ENCODE results near the gene DIS3L2. TPM values are rescaled to one million over a fixed set of nuclear protein-coding genes. Genes with fewer than 3 reads are reported as not detected.

The DIS3L2 gene
- total RNA-seq, 4 donors from 2014 or later = 16.1 to 26.7 (median 22.0) TPM

DNA sequence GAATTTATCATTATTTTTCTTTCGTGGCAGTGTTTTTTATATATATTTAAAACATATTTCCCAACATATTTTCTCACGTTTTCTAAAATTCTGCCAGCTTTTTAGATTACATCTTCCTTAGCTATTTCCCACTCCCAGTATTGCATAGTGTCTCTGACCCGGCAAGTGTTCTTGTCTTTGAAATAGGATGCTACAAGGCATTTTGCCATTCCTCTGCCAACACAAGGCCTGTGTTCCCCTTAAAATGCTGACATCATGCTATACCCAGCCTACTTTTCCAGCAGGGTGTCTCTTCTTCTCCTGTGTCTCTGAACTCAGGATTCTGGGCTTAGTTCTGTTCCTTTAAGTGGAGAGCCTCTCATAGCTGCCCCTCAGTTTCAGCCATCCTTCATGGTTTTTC, 115.2 kb downstream of the DIS3L2 start:
- H3K36me3 ChIP-seq = no peaks in the 10 kb centered on the region
- TF ChIP-seq POLR2AphosphoS5 (IDR thresholded peaks at IDR 0.05) (no peak), POLR2A (IDR thresholded peaks at IDR 0.05; ENCODE audit: low read depth) (no peak), EP300 (IDR thresholded peaks at IDR 0.05) (no peak)
- TF ChIP-seq, protein P1, sequence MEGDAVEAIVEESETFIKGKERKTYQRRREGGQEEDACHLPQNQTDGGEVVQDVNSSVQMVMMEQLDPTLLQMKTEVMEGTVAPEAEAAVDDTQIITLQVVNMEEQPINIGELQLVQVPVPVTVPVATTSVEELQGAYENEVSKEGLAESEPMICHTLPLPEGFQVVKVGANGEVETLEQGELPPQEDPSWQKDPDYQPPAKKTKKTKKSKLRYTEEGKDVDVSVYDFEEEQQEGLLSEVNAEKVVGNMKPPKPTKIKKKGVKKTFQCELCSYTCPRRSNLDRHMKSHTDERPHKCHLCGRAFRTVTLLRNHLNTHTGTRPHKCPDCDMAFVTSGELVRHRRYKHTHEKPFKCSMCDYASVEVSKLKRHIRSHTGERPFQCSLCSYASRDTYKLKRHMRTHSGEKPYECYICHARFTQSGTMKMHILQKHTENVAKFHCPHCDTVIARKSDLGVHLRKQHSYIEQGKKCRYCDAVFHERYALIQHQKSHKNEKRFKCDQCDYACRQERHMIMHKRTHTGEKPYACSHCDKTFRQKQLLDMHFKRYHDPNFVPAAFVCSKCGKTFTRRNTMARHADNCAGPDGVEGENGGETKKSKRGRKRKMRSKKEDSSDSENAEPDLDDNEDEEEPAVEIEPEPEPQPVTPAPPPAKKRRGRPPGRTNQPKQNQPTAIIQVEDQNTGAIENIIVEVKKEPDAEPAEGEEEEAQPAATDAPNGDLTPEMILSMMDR (IDR thresholded peaks at IDR 0.05) = no peak

DNA sequence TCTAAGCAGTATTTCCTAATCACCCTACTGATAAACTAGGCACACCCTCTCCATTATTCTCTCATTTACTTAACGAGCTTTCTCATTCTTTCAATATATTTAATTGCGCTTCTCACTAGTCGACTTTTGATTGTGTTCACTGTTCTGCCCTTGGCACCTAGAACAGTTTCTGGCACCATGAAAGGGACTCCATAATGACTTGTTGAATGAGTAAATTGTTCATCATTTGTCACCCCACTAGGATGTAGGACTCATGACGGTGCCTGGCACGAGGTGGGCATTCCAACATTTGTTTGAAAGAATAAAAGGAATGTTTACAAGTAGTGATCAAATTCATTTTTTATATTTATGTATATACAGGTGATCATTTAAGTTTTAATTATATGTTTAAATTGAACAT, 123.7 kb downstream of the DIS3L2 start:
- no peak for TF ChIP-seq EP300 (IDR thresholded peaks at IDR 0.05)
- TF ChIP-seq, protein P1 (IDR thresholded peaks at IDR 0.05) = no peak
- no peak for TF ChIP-seq POLR2AphosphoS5 (IDR thresholded peaks at IDR 0.05)
- TF ChIP-seq POLR2A (IDR thresholded peaks at IDR 0.05; ENCODE audit: low read depth) = no peak
- peaks cover 0 to 7% (median 2%) of the 10 kb centered on the region in 4 donors for H3K4me1 ChIP-seq
- WGBS = 62% methylated on average over 5 of the region's 5 CpGs
- no peaks in the 10 kb centered on the region for H3K9me3 ChIP-seq
- intact Hi-C loops (cut with DNase I) = no loop called here
- DNase-seq (ENCODE audit: extremely low spot score) = no peak
- H3K27me3 ChIP-seq = no peaks in the 10 kb centered on the region
- H3K4me3 ChIP-seq = no peak overlapping the region
- peaks cover 0 to 16% (median 5%) of the 10 kb centered on the region in 4 donors for H3K36me3 ChIP-seq
- no peak overlapping the region for H3K27ac ChIP-seq (replicated peaks in 1 of 4)

More for the DNA sequence above, 115.2 kb downstream of the DIS3L2 start:
- Histone ChIP-seq H3K27me3 (no peaks in the 10 kb centered on the region), H3K9me3 (no peaks in the 10 kb centered on the region), H3K4me1 (peaks cover 0 to 20% (median 8%) of the 10 kb centered on the region in 4 donors), H3K27ac (replicated peaks in 1 of 4) (no peak overlapping the region), H3K4me3 (no peak overlapping the region)
- DNase-seq (ENCODE audit: extremely low spot score) = no peak
- WGBS = 88% methylated on average over 3 of the region's 3 CpGs
- intact Hi-C loops (cut with DNase I) = no loop called here

DNA sequence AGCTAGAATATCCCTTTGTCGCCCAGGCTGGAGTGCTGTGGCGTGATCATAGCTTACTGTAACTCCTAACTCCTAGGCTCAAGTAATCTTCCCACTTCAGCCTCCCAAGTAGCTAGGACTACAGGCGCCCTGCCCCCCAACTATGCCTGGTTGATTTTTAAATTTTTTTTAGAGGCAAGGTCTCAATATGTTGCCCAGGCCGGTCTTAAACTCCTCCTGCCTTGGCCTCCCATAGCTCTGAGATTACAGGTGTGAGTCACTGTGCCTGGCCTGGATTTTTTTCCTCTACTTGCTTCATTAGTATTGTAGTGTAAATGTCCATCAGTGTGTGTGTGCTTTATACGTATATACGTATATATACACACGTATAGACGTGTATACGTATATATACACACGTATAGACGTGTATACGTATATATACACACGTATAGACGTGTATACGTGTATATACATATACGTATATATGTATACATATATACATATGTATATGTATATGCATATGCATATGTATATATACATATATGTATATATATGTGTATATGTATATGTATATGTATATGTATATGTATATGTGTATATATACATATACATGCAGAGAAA, 124.4 kb downstream of the DIS3L2 start:
- DNase-seq (ENCODE audit: extremely low spot score) = no peak
- Histone ChIP-seq H3K9me3 (no peaks in the 10 kb centered on the region), H3K27ac (replicated peaks in 1 of 4) (no peak overlapping the region), H3K27me3 (no peaks in the 10 kb centered on the region), H3K4me1 (peaks cover 0 to 7% (median 2%) of the 10 kb centered on the region in 4 donors), H3K36me3 (peaks cover 0 to 16% (median 5%) of the 10 kb centered on the region in 4 donors), H3K4me3 (no peak overlapping the region)
- TF ChIP-seq, protein P1 (IDR thresholded peaks at IDR 0.05) = no peak
- TF ChIP-seq POLR2AphosphoS5 (IDR thresholded peaks at IDR 0.05) (no peak), POLR2A (IDR thresholded peaks at IDR 0.05; ENCODE audit: low read depth) (no peak), EP300 (IDR thresholded peaks at IDR 0.05) (no peak)
- intact Hi-C loops (cut with DNase I) = no loop called here
- WGBS = 95% methylated on average over 16 of the region's 16 CpGs

DNA sequence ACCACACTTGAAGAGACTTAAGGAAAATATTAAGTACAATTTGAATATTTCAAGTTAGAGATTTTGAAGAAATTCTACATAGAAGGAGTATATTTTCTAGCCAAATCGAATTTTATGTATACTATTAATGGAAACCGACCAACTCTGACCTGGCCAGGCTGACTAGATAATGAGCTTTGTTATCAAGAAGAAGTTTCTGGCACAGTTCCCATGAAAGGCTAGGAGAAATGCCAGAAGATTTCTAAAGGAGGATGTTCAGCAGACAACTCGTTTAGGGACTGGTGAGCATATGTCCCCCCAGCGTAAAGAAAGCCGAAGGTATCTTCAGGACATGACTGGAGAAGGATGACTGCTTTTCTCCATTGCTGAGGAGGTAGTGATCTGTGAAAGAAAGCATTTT, 127.3 kb downstream of the DIS3L2 start:
- peaks cover 0 to 7% (median 2%) of the 10 kb centered on the region in 4 donors for H3K4me1 ChIP-seq
- TF ChIP-seq EP300 (IDR thresholded peaks at IDR 0.05) (no peak), POLR2AphosphoS5 (IDR thresholded peaks at IDR 0.05) (no peak), POLR2A (IDR thresholded peaks at IDR 0.05; ENCODE audit: low read depth) (no peak)
- TF ChIP-seq, protein P1 (IDR thresholded peaks at IDR 0.05) = no peak
- intact Hi-C loops (cut with DNase I) = no loop called here
- DNase-seq (ENCODE audit: extremely low spot score) = no peak
- H3K27me3 ChIP-seq = no peaks in the 10 kb centered on the region
- 61% methylated on average over 5 of the region's 5 CpGs for WGBS
- H3K4me3 ChIP-seq = no peak overlapping the region
- H3K9me3 ChIP-seq = no peaks in the 10 kb centered on the region
- peaks cover 0 to 16% (median 5%) of the 10 kb centered on the region in 4 donors for H3K36me3 ChIP-seq
- no peak overlapping the region for H3K27ac ChIP-seq (replicated peaks in 1 of 4)

DNA sequence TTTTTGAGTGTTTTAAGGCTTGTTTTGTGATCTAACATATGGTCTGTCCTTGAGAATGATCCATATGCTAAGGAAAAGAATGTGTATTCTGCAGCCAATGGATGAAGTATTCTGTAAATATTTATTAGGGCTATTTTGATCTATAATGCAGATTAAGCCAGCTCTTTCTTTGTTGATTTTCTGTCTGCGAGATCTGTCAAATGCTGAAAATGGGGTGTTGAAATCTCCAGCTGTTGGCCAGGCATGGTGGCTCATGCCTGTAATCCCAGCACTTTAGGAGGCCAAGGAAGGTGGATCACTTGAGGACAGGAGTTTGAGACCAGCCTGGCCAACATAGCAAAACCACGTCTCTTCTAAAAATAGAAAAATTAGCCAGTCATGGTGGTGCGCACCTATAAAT, 132.7 kb downstream of the DIS3L2 start:
- Histone ChIP-seq H3K27me3 (no peaks in the 10 kb centered on the region), H3K4me1 (no peaks in the 10 kb centered on the region), H3K27ac (replicated peaks in 1 of 4) (no peak overlapping the region), H3K4me3 (no peak overlapping the region), H3K36me3 (peaks cover 9 to 30% (median 19%) of the 10 kb centered on the region in 4 donors), H3K9me3 (peaks cover 0 to 20% (median 10%) of the 10 kb centered on the region in 4 donors)
- DNase-seq (ENCODE audit: extremely low spot score) = no peak
- intact Hi-C loops (cut with DNase I) = no loop called here
- WGBS = 100% methylated on average over 3 of the region's 3 CpGs
- TF ChIP-seq POLR2A (IDR thresholded peaks at IDR 0.05; ENCODE audit: low read depth) (no peak), EP300 (IDR thresholded peaks at IDR 0.05) (no peak), POLR2AphosphoS5 (IDR thresholded peaks at IDR 0.05) (no peak)
- TF ChIP-seq, protein P1 (IDR thresholded peaks at IDR 0.05) = no peak

All from esophagus muscularis mucosa (tissue), 4 donors.